Eye (tissue), 1 donor: ENCODE results near the gene HMCN2.

Experiments
- DNase-seq: peaks from one replicate; pipeline ENCODE4 v3.0.0-alpha.2; 2015

HMCN2 gene

DNA sequence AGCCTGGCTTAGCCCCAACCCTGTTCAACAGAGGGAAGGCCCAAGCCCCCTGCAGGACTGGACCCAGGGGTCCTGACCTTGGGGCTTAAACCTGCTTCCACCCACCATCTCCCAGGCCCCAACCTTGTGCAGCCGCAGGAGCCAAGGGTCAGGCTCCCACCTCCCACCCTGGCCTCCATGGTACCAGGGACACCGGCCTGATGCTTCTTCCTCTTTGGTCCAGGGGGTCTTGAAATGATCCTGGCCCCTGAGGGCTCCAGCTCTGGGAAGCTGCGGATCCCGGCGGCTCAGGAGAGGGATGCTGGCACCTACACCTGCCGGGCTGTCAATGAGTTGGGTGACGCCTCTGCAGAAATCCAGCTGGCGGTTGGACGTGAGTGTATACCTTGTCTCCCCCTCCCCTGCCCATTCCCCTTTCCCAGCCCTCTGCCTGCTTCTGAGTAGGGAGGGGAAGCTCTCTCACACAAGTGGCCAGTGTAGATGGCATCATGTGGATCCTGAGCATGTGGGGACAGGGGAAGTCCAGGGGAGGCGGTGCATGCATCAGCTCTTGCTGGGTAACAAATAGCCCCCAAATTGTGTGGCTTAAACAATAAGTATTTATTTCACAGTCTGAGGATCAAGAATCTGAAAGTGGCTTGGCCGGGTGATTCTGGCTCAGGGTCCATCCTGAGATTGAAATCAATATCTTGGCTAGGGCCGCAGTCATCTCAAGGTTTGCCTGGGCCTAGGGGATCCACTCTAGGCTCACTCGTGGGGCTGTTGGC, 44.3 kb downstream of the HMCN2 start:
- no peak for DNase-seq

DNA sequence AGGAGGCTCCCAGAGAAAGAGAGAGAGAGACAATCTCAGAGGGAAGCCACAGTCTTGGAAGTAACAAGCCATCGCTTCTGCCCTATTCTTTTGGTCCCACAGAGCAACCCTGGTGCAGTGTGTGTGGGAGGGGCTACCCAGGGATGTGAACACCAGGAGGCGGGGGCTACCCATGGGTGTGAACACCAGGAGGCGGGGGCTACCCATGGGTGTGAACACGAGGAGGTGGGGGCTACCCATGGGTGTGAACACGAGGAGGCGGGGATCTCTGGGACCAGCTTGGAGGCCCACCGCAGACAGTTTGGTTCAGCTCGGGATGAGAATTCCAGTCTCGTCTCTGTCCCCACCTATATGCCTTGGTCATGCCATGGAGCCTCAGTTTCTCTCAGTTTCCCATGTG, 44.9 kb downstream of the HMCN2 start:
- DNase-seq, result no peak

DNA sequence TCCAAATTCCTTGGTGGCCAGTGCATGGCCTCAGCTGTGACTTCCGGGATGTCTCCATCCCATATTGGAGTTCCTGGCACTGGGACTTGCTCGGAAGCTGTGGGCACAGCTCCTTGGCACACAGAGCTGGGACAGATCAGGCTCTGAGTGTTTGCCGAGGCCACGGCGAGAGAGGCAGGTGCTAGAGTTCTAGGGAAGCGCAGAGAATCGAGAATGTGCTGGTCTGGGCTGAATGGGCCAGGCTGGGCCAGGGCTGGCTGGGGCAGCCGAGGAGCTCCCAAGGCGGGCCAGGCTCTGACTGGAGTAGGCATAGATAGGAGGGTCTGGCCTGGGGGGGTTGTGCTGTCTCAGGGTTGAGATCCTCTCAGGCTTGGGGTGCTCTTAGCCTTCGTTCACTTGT, 45.4 kb downstream of the HMCN2 start:
- DNase-seq, result no peak

DNA sequence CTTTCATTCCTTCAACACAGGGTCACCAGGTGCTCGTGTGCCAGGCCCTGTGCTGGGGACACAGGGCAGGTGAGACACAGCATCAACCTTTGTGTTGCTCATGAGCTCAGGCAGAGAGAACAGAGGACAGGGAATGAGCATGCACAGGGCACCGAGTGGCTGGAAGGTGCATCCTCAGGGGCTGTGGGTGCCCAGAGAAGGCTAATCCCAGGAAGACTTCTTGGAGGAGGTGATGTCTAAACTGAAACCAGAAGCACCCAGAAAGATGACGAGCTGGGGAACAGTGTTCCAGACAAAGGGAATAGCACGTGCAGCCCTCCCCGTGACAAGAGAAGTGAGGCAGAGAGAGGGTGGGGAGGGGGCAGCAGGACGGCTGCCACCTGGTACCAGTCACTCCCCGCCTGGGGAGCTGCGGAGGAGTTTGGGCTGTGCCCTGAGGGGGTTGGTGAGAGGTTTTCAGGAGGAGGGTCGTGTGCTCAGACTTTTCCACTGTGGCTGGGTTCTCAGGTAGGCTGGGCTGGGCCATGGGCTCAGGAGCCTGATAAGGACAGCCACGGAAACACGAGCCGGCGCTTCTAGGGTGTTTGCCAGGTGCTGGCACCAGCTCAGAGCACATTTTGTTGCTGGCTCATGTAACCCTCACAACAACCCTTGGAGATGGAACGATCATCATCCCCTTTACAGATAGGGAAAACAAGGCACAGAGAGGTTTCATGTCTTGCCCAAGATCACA, 46.0 kb downstream of the HMCN2 start:
- DNase-seq, result no peak

DNA sequence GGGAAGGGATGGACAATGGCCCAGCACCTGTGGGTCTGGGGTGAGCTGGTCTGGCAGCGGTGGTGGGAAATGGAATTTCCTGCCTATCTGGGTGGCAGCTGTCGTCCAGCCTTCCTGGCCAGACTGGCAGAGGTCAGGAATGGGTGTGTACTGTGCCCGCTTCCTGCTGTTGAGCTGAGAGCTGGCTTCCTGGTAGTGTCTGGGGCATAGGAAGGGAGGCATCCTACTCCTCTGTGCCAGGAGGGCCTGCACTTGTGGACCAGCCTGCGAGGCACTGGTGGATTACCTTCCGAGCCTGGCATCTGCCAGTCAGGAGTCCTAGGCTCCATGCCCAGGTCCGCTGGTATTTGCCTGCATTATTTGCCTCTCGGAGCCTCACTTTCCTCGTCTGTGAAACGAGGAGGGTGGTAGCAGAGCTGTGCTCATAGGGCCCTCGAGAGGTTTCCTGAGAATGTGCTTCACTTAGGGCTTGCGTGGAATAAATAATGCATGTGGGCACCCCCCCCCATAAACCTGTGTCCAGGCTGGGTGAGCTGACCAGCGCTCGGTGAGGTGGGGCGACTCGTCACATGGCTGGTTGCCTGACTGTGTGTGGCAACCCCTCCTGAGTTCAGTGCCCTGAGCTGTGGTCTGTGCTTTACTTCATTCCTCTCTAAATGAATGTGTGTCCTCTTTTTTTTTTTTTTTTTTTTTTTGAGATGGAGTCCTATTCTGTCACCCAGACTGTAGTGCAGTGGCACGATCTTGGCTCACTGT, 47.7 kb downstream of the HMCN2 start:
- DNase-seq, result no peak

DNA sequence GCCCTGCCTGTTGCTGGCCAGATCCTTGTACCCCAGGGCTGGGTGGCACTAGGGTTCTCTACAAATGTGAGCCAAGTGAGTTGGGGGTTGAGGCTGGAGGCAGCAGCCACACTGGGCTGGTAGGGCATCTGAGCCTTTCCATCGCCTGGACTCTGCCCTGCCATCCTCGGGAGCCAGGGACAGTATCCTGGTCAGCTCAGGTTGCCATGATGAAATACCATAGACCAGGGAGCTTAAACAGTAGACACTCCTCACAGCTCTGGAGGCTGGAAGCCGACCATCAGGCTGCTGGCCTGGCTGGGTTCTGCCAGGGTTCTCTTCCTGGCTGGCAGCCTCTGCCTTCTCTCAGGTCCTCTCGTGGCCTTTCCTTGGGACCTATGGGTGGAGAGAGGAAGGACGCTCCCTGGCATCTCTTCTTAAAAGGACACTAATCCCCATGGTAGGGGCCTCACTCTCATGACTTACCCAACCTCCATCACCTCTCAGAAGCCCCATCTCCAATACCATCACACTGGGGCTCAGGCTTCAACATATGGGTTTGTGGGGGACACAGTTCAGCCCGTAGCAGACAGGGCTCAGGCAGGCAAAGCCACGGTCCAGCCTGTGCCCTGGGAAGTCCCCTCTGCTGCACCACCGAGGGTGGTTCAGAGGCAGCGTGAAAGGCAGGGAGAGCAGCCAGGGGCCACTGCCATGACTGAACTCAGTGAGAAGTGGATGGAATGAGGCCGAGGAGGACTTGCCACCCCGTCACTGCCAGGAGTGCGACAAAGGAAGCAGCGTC, 50.1 kb downstream of the HMCN2 start:
- DNase-seq, result no peak

DNA sequence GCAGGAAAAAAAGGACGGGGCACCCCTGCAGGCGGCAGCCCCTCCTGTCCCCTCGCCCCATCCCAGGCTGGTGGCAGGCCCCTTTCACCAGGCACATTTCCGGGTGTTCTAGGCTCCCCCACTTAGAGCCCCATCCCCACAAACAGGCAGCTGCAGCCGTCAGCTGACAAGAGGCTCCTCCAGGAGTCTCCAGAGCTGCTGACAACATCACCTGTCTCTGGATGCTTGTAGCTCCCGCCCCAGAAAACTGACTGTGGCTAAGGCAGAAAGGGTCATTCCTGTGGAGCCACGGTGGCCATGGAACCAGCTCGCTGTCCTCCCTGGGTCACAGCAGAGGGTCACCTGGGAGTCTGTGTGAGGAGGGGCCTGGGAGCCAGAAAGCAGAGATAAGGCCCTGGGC, 50.9 kb downstream of the HMCN2 start:
- no peak for DNase-seq

DNA sequence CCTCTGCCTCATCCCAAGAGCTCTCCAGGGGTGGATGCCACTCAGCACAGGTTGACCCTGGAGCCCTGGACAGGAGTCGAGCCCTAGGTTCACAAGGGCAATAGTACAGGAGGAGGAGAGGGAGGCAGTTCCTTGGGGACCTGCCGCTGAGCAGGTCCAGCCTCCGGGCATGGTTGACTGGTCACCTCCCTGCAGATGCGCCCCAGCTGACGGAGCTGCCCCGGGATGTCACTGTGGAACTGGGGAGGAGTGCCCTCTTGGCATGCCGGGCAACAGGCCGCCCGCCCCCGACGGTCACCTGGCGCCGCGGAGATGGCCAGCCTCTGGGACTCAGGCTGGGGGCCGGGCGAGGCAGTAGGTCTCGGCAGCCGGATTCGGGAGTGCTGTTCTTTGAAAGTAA, 53.7 kb downstream of the HMCN2 start:
- DNase-seq, result no peak

DNA sequence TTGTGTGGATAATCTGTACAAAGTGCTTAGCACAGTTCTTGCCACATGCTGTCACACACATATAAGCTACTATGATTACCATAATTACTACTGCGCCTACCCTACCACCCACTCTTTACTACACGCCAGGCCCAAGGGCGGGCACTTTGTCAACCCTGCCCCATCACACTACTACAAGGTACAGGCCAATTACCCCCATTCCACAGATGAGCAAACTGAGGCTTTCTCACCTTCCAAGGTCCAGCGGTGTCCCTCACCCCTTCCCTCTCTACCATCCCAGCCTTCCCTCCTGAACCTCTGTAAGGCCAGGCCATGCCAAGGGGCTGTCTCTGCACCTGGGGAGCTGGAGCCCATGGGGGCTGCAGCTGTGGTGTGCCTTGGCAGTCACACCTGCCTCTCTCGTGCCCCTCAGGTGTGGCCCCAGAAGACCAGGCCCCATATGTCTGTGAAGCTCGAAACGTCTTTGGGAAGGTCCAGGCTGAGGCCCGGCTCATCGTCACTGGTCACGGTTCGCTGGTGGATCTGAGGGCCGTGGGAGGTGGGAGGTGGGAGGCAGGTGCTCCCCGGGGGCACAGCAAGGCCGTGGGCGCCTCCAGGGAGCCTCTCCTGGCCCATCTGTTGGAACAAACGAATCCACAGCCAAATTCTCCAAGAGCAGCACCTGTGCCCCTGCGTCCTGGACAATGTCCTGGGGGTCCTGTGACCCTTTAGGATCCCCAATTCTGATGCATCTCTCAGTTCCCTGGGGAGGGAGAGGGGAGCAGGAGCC, 54.6 kb downstream of the HMCN2 start:
- no peak for DNase-seq

DNA sequence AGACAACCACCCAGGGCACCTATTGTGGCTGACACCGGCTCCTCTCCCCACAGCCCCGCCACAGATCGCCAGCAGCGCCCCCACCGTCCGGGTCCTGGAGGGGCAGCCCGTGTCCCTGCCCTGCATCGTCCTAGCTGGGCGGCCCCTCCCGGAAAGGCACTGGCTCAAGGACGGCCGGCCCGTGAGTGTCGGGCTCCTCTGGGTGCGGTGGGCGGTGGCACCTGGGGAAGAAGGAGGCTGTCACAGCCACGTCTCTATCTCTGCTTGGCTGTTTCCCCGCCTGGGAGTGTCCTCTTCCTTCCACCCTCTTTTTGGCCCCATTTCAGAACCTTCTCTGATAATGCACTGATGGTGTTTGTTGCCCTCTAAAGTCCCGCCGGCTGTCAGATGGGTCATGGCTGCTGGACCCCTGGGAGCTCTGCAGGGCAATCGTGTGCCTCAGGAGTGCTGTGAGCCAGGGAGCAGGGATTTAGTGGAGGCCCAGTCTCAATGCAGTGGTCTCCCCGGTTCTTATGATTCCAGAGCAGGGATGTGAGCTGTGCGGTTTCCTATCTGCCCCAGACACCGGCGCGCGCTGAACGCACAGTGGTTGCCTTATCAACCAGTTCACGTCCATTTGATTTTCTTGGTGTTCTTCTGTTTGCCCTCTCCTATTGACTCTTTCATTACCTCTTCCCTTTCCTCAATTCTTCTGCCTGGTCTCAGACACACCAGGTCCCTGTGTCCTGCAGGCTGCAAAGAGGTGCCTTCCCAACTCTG, 55.3 kb downstream of the HMCN2 start:
- DNase-seq, result no peak

DNA sequence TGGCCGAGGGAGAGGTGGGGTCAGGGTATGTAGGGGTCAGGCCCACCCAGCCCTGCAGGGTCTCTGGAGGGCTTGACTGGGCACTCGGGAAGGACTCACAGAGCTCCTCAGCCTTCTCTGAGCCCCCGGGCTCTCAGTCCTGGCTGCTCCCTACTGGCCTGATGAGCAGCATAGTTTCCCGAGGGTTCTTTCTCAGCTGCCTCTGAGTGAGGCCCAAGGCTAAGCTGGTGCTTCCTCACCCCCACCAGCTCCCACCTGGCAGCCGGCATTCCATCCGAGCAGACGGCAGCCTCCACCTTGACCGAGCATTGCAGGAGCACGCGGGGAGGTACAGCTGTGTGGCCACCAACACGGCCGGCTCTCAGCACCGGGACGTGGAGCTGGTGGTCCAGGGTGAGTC, 56.0 kb downstream of the HMCN2 start:
- no peak for DNase-seq

DNA sequence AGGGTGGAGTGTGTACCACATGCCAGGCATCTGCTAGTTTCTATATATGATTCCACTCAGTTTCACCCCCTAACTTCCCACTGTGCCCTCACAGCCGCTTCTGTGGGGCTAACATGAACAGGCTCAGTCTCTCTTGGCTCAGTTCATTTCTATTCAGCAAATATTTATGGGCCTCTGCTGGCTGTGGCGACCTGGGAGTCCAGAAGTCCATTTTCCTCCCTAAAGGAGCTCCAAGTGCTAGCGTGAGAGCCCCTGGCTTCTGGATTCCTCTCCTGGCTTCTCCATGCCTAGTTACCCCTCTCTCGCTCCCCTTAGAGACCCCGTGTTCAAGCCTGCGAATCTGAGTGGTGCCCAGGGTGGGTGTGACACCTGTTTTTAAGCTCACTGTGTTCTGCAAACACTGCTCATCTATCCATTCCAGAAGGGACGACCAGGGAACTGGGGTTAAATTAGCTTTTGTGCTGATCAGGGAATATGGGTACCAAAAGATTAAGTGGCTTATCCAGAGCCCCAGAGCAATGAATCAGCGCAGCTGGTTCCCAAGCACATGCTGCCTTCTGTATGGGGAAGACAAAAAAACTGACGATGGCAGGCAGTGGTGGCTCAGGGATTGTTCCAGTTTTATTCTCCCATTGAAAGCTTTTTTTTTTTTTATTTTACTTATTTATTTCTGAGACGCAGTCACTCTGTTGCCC, 57.6 kb downstream of the HMCN2 start:
- DNase-seq, result no peak

DNA sequence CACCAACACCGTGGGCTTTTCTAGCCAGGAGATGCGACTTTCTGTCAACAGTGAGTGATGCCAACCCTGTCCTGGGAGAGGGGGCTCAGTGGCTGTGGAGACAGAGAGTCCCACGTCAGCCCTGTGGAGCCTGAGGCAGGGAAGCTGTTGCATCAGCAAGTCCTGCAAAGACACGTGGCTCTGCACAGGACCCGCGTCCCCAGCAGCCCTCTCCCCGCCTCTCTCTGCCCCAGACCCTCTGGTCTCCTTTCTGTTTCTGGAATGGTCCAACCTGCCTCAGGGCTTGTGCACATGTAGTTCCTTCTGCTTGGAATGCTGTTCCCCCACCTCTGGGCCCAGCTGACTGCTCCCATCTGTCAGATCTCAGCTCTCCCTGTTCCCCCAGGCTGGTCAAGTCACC, 60.4 kb downstream of the HMCN2 start:
- DNase-seq, result no peak

DNA sequence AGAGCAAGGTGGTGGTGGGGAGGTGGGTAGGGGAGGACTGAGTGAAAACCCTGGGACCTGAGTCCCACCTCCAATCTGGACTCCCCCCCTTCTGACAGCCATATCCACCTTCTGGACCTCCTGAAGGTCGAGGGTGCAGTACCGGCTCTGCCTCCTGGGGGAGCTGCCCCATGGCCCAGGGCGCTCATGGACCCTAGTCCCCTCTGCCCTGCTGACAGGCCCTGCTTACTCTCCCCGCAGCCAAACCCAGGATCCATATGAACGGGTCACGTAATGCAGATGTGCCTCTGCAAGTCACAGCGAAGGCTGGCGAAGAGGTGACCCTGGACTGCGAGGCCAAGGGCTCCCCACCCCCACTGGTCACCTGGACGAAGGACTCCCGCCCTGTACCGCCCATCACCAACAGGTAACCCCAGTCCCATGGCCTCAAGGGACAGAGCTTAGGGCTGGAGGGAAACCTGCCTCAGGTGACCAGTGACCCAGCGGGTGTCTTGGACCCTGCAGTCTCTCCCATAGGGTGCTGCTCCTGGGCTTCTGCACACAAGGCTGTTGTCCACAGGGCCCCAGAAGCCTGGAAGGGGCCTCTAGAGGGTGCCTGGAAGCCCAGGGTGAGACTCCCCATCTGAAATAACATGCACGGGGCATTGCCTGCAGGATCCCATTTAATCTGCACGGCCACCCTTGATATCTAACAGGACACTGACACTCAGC, 61.7 kb downstream of the HMCN2 start:
- no peak for DNase-seq

DNA sequence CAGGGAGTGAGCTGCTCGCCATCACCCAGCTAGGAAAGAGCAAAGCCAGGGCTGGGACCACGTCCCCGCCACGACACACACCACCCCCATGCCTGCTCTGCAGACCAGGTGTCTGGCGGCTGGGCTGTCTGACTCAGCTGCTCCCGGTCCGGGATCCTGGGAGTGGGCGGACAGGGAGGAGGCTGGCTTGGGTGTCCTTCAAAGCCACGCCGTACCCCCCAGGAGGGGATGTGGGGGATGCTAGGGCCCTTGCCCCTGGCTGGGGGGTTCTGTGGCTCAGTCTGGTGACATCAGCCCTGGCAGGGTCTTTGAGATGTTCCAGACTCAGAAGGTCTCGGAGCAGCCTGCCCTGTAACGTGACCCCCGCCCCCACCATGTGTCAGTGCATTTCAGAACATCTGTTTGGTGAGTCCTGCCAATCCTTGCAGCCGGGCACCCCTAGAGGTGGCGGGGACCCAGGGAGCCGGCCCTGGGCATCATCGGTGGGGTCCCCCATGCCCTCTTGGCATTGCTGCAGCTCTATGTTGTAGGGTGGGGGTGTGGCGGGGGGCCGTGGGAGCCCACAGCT, 62.3 kb downstream of the HMCN2 start:
- DNase-seq, result no peak

DNA sequence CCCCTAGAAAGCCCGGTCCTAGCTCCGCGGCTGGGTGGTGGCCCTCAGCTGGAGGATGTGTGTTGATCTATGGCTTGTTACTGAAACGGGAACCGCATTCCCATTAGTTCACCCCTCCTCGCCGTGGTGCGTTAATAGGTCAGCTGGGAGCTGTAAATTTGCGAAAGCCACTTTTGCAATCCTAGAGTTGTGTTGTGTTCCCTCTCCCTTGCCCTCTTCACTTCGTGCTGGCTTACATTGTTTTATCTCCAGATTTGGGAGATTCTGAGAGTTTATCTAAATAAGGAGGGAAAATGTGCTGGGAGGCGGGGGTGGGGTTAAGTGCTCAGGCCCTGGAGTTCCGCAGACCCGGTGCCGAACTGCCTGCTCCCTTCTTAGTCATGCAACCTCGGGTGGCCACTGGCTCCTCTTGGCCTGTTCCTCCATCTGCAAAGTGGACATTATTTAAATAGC, 62.8 kb downstream of the HMCN2 start:
- DNase-seq, result no peak

DNA sequence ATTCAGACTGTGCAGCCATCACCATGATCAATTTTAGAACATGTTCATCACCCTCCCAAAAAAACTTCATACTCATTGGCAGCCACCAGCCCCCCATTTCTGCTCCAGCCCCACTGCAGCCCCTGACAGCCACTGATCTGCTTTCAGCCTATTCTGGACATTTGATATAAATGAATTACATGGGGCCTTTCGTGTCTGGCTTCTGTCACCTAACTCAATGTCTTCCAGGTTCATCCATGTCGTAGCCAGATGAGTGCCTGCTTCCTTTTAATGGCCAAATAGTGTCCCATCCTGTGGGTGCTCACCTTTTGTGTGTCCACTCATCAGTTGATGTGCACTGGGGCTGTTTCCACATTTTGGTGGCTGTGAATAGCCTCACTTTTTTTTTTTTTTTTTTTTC, 63.5 kb downstream of the HMCN2 start:
- no peak for DNase-seq

DNA sequence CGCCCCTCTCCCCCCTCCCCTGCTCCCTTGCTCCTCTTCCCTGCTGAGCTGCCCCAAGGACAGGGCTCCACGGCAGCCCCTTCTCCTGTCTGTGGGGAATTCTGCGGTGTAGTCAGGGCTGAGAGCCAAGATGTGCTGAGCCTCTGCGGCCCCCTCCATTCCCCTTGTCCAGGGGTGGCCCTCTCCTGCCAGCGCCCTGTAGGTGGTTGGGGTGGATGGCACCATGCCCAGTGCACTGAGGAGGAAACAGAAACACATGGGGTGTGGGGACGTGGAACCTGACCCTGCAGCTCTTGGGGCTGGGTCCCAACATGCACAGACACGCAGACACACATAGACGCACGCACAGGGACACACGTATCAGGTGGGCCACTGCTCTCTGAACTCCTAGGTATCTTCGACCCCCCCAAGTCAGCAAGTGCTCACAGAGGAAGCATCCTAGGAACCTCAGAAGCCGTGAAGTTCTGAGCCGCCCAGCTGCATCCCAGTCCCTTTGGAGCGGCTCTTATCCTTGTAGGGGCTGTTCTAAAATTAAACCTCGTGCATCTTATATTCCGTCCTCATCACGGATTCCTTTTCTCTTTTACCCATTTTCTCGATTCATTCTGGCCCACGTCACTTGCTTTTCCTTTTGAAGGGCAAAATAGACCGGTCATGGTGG, 64.8 kb downstream of the HMCN2 start:
- no peak for DNase-seq

DNA sequence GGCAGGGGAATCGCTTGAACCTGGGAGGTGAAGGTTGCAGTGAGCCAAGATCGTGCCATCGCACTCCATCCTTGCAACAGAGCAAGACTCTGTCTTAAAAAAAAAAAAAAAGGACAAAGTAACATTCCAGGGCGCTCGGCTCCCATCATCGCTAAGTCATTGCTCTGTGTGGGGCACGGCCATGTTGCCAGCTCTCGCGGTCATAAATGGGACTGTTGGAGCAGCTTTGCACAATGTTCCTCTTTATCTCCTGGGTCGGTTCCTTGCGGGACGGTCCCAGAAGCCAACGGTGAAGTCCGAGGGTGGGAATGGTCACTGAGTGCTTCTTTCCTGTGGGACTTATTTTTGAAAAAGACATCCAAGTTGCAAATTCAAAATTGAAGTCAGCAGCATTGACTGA, 65.5 kb downstream of the HMCN2 start:
- DNase-seq, result no peak
